Body of pancreas (tissue), 4 donors: ENCODE data around the gene MUC15. TPM values are rescaled to one million over a fixed set of nuclear protein-coding genes. Genes with fewer than 3 reads are reported as not detected.

ENCODE experiments used
- ATAC-seq: fragments of 150-250 bp; one replicate; pipeline ENCODE4 v1.9.1; 2016
- DNase-seq, 4 donors: peaks; one replicate each; pipeline ENCODE4 v3.0.0-alpha.2; 2019
- H3K27ac ChIP-seq, 4 donors: fragments of 200-600 bp; sonication (generic); 1 replicate in 3 of 4; 2 replicates in 1 of 4; pipeline versions ENCODE4 v1.5.1 to v1.6.1; 2016 to 2019; ENCODE audit warnings: mild to moderate bottlenecking in 1 of 4, mixed read lengths in 1 of 4, moderate library complexity in 1 of 4
- H3K27me3 ChIP-seq, 2 donors: fragments of 200-600 bp; sonication (generic); one replicate each; pipeline ENCODE4 v1.6.0; 2016; ENCODE audit warnings: mild to moderate bottlenecking in 1 of 2
- H3K36me3 ChIP-seq, 2 donors: fragments of 200-600 bp; sonication (generic); replicated peaks in 1 of 2; 2 replicates each; pipeline ENCODE4 v1.5.1; 2016; ENCODE audit warnings: low read depth in 2 of 2; ENCODE audit not compliant: insufficient read depth in 1 of 2
- H3K4me1 ChIP-seq: fragments of 200-600 bp; sonication (generic); one replicate; pipeline ENCODE4 v1.6.0; 2016
- H3K4me3 ChIP-seq, 2 donors: fragments of 200-600 bp; sonication (generic); 1 replicate in 1 of 2; 2 replicates in 1 of 2; pipeline ENCODE4 v1.5.1; 2016 to 2019
- H3K9me3 ChIP-seq, 3 donors: fragments of 200-600 bp; sonication (generic); 1 replicate in 2 of 3; 2 replicates in 1 of 3; pipeline ENCODE4 v1.5.1; 2016
- CTCF ChIP-seq, 7 experiments: fragments of 450-650 bp in 4 of 7; fragments of 200-600 bp in 3 of 7; sonication (generic) in 3 of 7; IDR thresholded peaks; one replicate each; pipeline ENCODE4 v1.5.1; 2016 to 2019; ENCODE audit warnings: antibody characterized with exemption in 7 of 7
- POLR2A ChIP-seq, 3 donors: fragments of 450-650 bp; IDR thresholded peaks; one replicate each; pipeline ENCODE4 v1.6.1; 2016; ENCODE audit warnings: antibody characterized with exemption in 3 of 3, mild to moderate bottlenecking in 2 of 3
- WGBS, 2 donors: methylation state at CpG; one replicate each; pipeline ENCODE4 v1.1.5; 2017; 5-methylcytosine and 5-hydroxymethylcytosine counted together
- intact Hi-C: fragments of 100-400 bp; cut with DNase I; formaldehyde crosslinking; loops from one replicate; pipeline ENCODE4 v1.15.1; 2023
- total RNA-seq, 2 donors: library from RNA; depleted of rRNA; stranded (reverse); fragments of >200 nt; gene quantifications; one replicate each; pipeline ENCODE4 v1.1.0, GENCODE V29; 2016

The MUC15 gene
- total RNA-seq, 2 donors from 2014 or later: 8.0 to 9.2 TPM

- no peak for TF ChIP-seq CTCF (IDR thresholded peaks at IDR 0.05)
- no peak for TF ChIP-seq POLR2A (IDR thresholded peaks at IDR 0.05)
- H3K27me3 ChIP-seq: no peaks in the 10 kb centered on the region
- H3K9me3 ChIP-seq: peaks cover 0 to 4% (median 0%) of the 10 kb centered on the region in 3 donors
- DNase-seq: no peak
- intact Hi-C loops: no loop called here
- H3K4me3 ChIP-seq: no peak overlapping the region
- ATAC-seq: no peak
- no peaks in the 10 kb centered on the region for H3K36me3 ChIP-seq
- 33 to 78% methylated on average over 1 to 2 of the region's 2 CpGs for WGBS, 2 donors
- H3K4me1 ChIP-seq: no peaks in the 10 kb centered on the region
- H3K27ac ChIP-seq: no peak overlapping the region
These were observed 41.7 kb upstream of the MUC15 start for GRCh38 chr11:26613759-26614158.

- no peak for DNase-seq
- Histone ChIP-seq H3K4me3 (no peak overlapping the region), H3K27me3 (no peaks in the 10 kb centered on the region), H3K4me1 (no peaks in the 10 kb centered on the region), H3K27ac (no peak overlapping the region), H3K36me3 (no peaks in the 10 kb centered on the region), H3K9me3 (peaks cover 0 to 1% (median 0%) of the 10 kb centered on the region in 3 donors)
- intact Hi-C loops: no loop called here
- no peak for ATAC-seq
- TF ChIP-seq POLR2A (IDR thresholded peaks at IDR 0.05) (no peak), CTCF (IDR thresholded peaks at IDR 0.05) (no peak)
- 50 to 69% methylated on average over 3 to 9 of the region's 9 CpGs for WGBS, 2 donors
These were observed 36.6 kb upstream of the MUC15 start for GRCh38 chr11:26608507-26609146.

GRCh38 chr11:26607725-26608506 is 35.9 kb upstream of the MUC15 start:
- Histone ChIP-seq H3K9me3 (no peaks in the 10 kb centered on the region), H3K4me1 (no peaks in the 10 kb centered on the region), H3K27ac (no peak overlapping the region), H3K36me3 (no peaks in the 10 kb centered on the region), H3K4me3 (no peak overlapping the region), H3K27me3 (no peaks in the 10 kb centered on the region)
- no peak for TF ChIP-seq POLR2A (IDR thresholded peaks at IDR 0.05)
- no peak for TF ChIP-seq CTCF (IDR thresholded peaks at IDR 0.05)
- ATAC-seq (no peak), DNase-seq (no peak)
- WGBS, 2 donors: 66 to 77% methylated on average over 7 of the region's 7 CpGs
- intact Hi-C loops: no loop called here

GRCh38 chr11:26599876-26600434 is 27.9 kb upstream of the MUC15 start:
- WGBS, 2 donors: 48 to 62% methylated on average over 3 of the region's 4 CpGs
- intact Hi-C loops: no loop called here
- no peaks in the 10 kb centered on the region for H3K27me3 ChIP-seq
- no peaks in the 10 kb centered on the region for H3K4me1 ChIP-seq
- ATAC-seq (no peak), DNase-seq (no peak)
- H3K4me3 ChIP-seq: no peak overlapping the region
- TF ChIP-seq CTCF (IDR thresholded peaks at IDR 0.05) (no peak), POLR2A (IDR thresholded peaks at IDR 0.05) (no peak)
- H3K27ac ChIP-seq: no peak overlapping the region
- H3K9me3 ChIP-seq: no peaks in the 10 kb centered on the region
- no peaks in the 10 kb centered on the region for H3K36me3 ChIP-seq
